ENCODE data around the gene TLK1. TPM values are rescaled to one million over a fixed set of nuclear protein-coding genes. Genes with fewer than 3 reads are reported as not detected.

The TLK1 gene
- 16.5 to 26.1 TPM (median 24.2 TPM) in 5 replicates for total RNA-seq (2022; extraction: Qiagen RNA extraction; ENCODE audit: low read depth)

GRCh38 chr2:171160119-171160955 is at the start of gene TLK1:
Gene TLK1 (minus strand): TSS chr2:171160893. CDS start chr2:171160428, 465 bp downstream.

Other genes with a start within 250 kb of the TLK1 start
- 83.1 to 105 TPM (median 90.4 TPM) in 5 replicates for gene GORASP2, start 231.6 kb downstream of the TLK1 start, total RNA-seq (2022; extraction: Qiagen RNA extraction; ENCODE audit: low read depth)